ENCODE measurements around the gene TMEFF2. TPM values are rescaled to one million over a fixed set of nuclear protein-coding genes. Genes with fewer than 3 reads are reported as not detected.

Gene TMEFF2
- total and polyA plus RNA-seq, 2 donors from 2014 or later = not detected

- FAIRE-seq = no peak
- H3K4me1 ChIP-seq (ENCODE audit: control insufficient read depth in 2 of 3, insufficient read depth in 2 of 3, low read depth in 1 of 3, low read length in 3 of 3) = no peaks in the 10 kb centered on the region
- intact Hi-C loops (cut with DNase I) = no loop called here
- TF ChIP-seq CTCF (IDR thresholded peaks at IDR 0.05; ENCODE audit: borderline replicate concordance, extremely low read depth, insufficient read depth) = no peak
- H3K9me3 ChIP-seq (ENCODE audit: control insufficient read depth in 2 of 3, insufficient read depth in 1 of 3, low read length in 3 of 3) = no peaks in the 10 kb centered on the region
- peak in 1 of 5 donors; percentile 26 for DNase-seq
- H3K4me3 ChIP-seq (ENCODE audit: low read length in 3 of 3) = no peak overlapping the region
- H3K36me3 ChIP-seq (ENCODE audit: control insufficient read depth in 2 of 3, insufficient read depth in 3 of 3, low read length in 3 of 3) = no peaks in the 10 kb centered on the region
- no peaks in the 10 kb centered on the region for H3K27me3 ChIP-seq (ENCODE audit: control insufficient read depth, insufficient read depth, low read length)
- H3K9ac ChIP-seq (ENCODE audit: low read length in 3 of 3) = no peak overlapping the region
- H3K27ac ChIP-seq (ENCODE audit: low read depth in 2 of 2, low read length in 2 of 2) = no peak overlapping the region
Observed at GRCh38 chr2:192072778-192073177, 122.0 kb downstream of the TMEFF2 start.

GRCh38 chr2:192072261-192072660, 122.5 kb downstream of the TMEFF2 start:
- no peaks in the 10 kb centered on the region for H3K27me3 ChIP-seq (ENCODE audit: control insufficient read depth, insufficient read depth, low read length)
- no peak overlapping the region for H3K9ac ChIP-seq (ENCODE audit: low read length in 3 of 3)
- no peak for FAIRE-seq
- no peak for TF ChIP-seq CTCF (IDR thresholded peaks at IDR 0.05; ENCODE audit: borderline replicate concordance, extremely low read depth, insufficient read depth)
- no peak overlapping the region for H3K4me3 ChIP-seq (ENCODE audit: low read length in 3 of 3)
- no peak overlapping the region for H3K27ac ChIP-seq (ENCODE audit: low read depth in 2 of 2, low read length in 2 of 2)
- no peaks in the 10 kb centered on the region for H3K36me3 ChIP-seq (ENCODE audit: control insufficient read depth in 2 of 3, insufficient read depth in 3 of 3, low read length in 3 of 3)
- intact Hi-C loops (cut with DNase I) = no loop called here
- no peaks in the 10 kb centered on the region for H3K9me3 ChIP-seq (ENCODE audit: control insufficient read depth in 2 of 3, insufficient read depth in 1 of 3, low read length in 3 of 3)
- DNase-seq = no peak
- H3K4me1 ChIP-seq (ENCODE audit: control insufficient read depth in 2 of 3, insufficient read depth in 2 of 3, low read depth in 1 of 3, low read length in 3 of 3) = no peaks in the 10 kb centered on the region

DNA sequence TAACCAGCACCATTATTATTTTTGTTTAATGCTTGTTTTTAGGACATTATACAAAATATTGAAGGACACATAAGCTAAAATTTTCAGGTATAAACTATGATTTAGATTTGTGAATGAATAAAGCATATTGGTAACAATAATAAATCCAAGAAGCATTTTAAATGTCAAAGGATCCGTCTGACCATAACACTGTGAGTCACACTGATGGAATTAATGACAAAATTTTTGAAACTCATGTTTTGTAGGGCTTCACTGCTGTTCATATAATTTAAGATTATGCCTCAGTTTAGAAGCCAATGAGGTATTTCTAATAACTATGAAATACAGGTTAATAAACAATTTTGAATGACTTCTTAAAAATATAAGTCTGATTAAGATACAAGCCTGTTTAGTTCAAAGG, 124.6 kb downstream of the TMEFF2 start:
- no peak for FAIRE-seq
- Histone ChIP-seq H3K27ac (ENCODE audit: low read depth in 2 of 2, low read length in 2 of 2) (no peak overlapping the region), H3K27me3 (ENCODE audit: control insufficient read depth, insufficient read depth, low read length) (no peaks in the 10 kb centered on the region), H3K9me3 (ENCODE audit: control insufficient read depth in 2 of 3, insufficient read depth in 1 of 3, low read length in 3 of 3) (no peaks in the 10 kb centered on the region), H3K4me3 (ENCODE audit: low read length in 3 of 3) (no peak overlapping the region), H3K4me1 (ENCODE audit: control insufficient read depth in 2 of 3, insufficient read depth in 2 of 3, low read depth in 1 of 3, low read length in 3 of 3) (no peaks in the 10 kb centered on the region), H3K36me3 (ENCODE audit: control insufficient read depth in 2 of 3, insufficient read depth in 3 of 3, low read length in 3 of 3) (no peaks in the 10 kb centered on the region), H3K9ac (ENCODE audit: low read length in 3 of 3) (no peak overlapping the region)
- no peak for TF ChIP-seq CTCF (IDR thresholded peaks at IDR 0.05; ENCODE audit: borderline replicate concordance, extremely low read depth, insufficient read depth)
- no peak for DNase-seq
- intact Hi-C loops (cut with DNase I) = no loop called here

- Histone ChIP-seq H3K4me1 (ENCODE audit: control insufficient read depth in 2 of 3, insufficient read depth in 2 of 3, low read depth in 1 of 3, low read length in 3 of 3) (no peaks in the 10 kb centered on the region), H3K9me3 (ENCODE audit: control insufficient read depth in 2 of 3, insufficient read depth in 1 of 3, low read length in 3 of 3) (no peaks in the 10 kb centered on the region)
- no peak for FAIRE-seq
Observed at GRCh38 chr2:192069417-192069816, 125.3 kb downstream of the TMEFF2 start.

More at GRCh38 chr2:192069417-192069816, 125.3 kb downstream of the TMEFF2 start:
- Histone ChIP-seq H3K9ac (ENCODE audit: low read length in 3 of 3) (no peak overlapping the region), H3K4me3 (ENCODE audit: low read length in 3 of 3) (no peak overlapping the region), H3K27ac (ENCODE audit: low read depth in 2 of 2, low read length in 2 of 2) (no peak overlapping the region), H3K27me3 (ENCODE audit: control insufficient read depth, insufficient read depth, low read length) (no peaks in the 10 kb centered on the region), H3K36me3 (ENCODE audit: control insufficient read depth in 2 of 3, insufficient read depth in 3 of 3, low read length in 3 of 3) (no peaks in the 10 kb centered on the region)
- TF ChIP-seq CTCF (IDR thresholded peaks at IDR 0.05; ENCODE audit: borderline replicate concordance, extremely low read depth, insufficient read depth) = no peak
- intact Hi-C loops (cut with DNase I) = no loop called here
- no peak for DNase-seq
